GM23338 (cell line): ENCODE data around the gene XG. TPM values are rescaled to one million over a fixed set of nuclear protein-coding genes. Genes with fewer than 3 reads are reported as not detected.

Source experiments
- ATAC-seq: fragments of 200-7000 bp; cut with Tn5 transposase; 3 replicates; pipeline ENCODE4 v1.9.1; 2020
- DNase-seq: peaks from one replicate; pipeline ENCODE4 v3.0.0-alpha.2; 2015; ENCODE audit warnings: low spot score
- H2AFZ ChIP-seq: fragments of 200-600 bp; sonication (generic); 2 replicates; pipeline ENCODE4 v1.8.0; 2016; ENCODE audit warnings: antibody characterized with exemption, mild to moderate bottlenecking, moderate library complexity
- H3F3A ChIP-seq: fragments of 200-600 bp; sonication (generic); replicated peaks from 2 replicates; pipeline ENCODE4 v1.8.0; 2017; ENCODE audit warnings: antibody characterized with exemption, mixed run types, low read depth
- H3K27ac ChIP-seq: fragments of 200-600 bp; sonication (generic); 2 replicates; pipeline ENCODE4 v1.6.1; 2016; ENCODE audit warnings: low read depth
- H3K27me3 ChIP-seq: fragments of 200-600 bp; sonication (generic); 2 replicates; pipeline ENCODE4 v1.8.0; 2016; ENCODE audit warnings: mild to moderate bottlenecking, mixed run types, moderate library complexity; ENCODE audit not compliant: insufficient read depth
- H3K36me3 ChIP-seq: fragments of 200-600 bp; sonication (generic); 2 replicates; pipeline ENCODE4 v1.8.0; 2016; ENCODE audit warnings: mild to moderate bottlenecking; ENCODE audit not compliant: insufficient read depth
- H3K4me1 ChIP-seq: fragments of 200-600 bp; sonication (generic); 2 replicates; pipeline ENCODE4 v1.8.0; 2016; ENCODE audit warnings: mild to moderate bottlenecking, moderate library complexity; ENCODE audit not compliant: insufficient read depth
- H3K4me2 ChIP-seq: fragments of 200-600 bp; sonication (generic); 2 replicates; pipeline ENCODE4 v1.7.1; 2017; ENCODE audit warnings: mixed run types
- H3K4me3 ChIP-seq: fragments of 200-600 bp; sonication (generic); 2 replicates; pipeline ENCODE4 v1.6.1; 2016; ENCODE audit warnings: mixed run types
- H3K79me2 ChIP-seq: fragments of 200-600 bp; sonication (generic); replicated peaks from 2 replicates; pipeline ENCODE4 v1.8.0; 2017; ENCODE audit warnings: mild to moderate bottlenecking; ENCODE audit not compliant: insufficient read depth
- H3K9me2 ChIP-seq: fragments of 200-600 bp; sonication (generic); 2 replicates; pipeline ENCODE4 v1.8.0; 2017; ENCODE audit not compliant: insufficient read depth
- H4K20me1 ChIP-seq: fragments of 200-600 bp; sonication (generic); replicated peaks from 2 replicates; pipeline ENCODE4 v1.8.0; 2017; ENCODE audit warnings: mild to moderate bottlenecking; ENCODE audit not compliant: insufficient read depth
- H3K27ac Mint-ChIP-seq: 2 replicates; pipeline ENCODE4 v1.8.0; 2020; ENCODE audit warnings: inconsistent platforms, mild to moderate bottlenecking, moderate library complexity, mixed read lengths
- H3K27me3 Mint-ChIP-seq: 3 replicates; pipeline ENCODE4 v1.8.0; 2022; ENCODE audit warnings: low read depth, mild to moderate bottlenecking, moderate library complexity, mixed read lengths, inconsistent platforms; ENCODE audit not compliant: insufficient read depth, poor library complexity
- H3K36me3 Mint-ChIP-seq: 3 replicates; pipeline ENCODE4 v1.8.0; 2021; ENCODE audit warnings: low read depth, mild to moderate bottlenecking, inconsistent platforms, moderate library complexity, mixed read lengths
- H3K4me1 Mint-ChIP-seq: 3 replicates; pipeline ENCODE4 v1.8.0; 2020; ENCODE audit warnings: mild to moderate bottlenecking, inconsistent platforms, mixed read lengths
- H3K4me3 Mint-ChIP-seq: 3 replicates; pipeline ENCODE4 v1.8.0; 2021; ENCODE audit warnings: moderate library complexity, mild to moderate bottlenecking, inconsistent platforms, mixed read lengths
- H3K9me3 Mint-ChIP-seq: 3 replicates; pipeline ENCODE4 v1.8.0; 2020; ENCODE audit warnings: moderate library complexity, mild to moderate bottlenecking, inconsistent platforms, mixed read lengths
- CREB1 ChIP-seq: fragments of 250-450 bp; sonication (Bioruptor Pico); IDR thresholded peaks from 2 replicates; pipeline ENCODE4 v1.5.0; 2020; ENCODE audit warnings: low read depth, mild to moderate bottlenecking, moderate library complexity
- EZH2 ChIP-seq: fragments of 200-600 bp; sonication (generic); IDR thresholded peaks from one replicate; pipeline ENCODE4 v1.8.0; 2017; ENCODE audit warnings: antibody characterized with exemption, mild to moderate bottlenecking, low read depth; ENCODE audit not compliant: unreplicated experiment
- EZH2phosphoT487 ChIP-seq: fragments of 200-600 bp; sonication (generic); IDR thresholded peaks from one replicate; pipeline ENCODE4 v1.8.1; 2018; ENCODE audit warnings: antibody characterized with exemption; ENCODE audit not compliant: unreplicated experiment
- JUNB ChIP-seq: IDR thresholded peaks from one replicate; pipeline ENCODE4 v1.6.1; 2016; ENCODE audit warnings: antibody characterized with exemption; ENCODE audit not compliant: unreplicated experiment
- NANOG ChIP-seq: IDR thresholded peaks from 2 replicates; pipeline ENCODE4 v1.6.1; 2016; ENCODE audit warnings: antibody characterized with exemption, borderline replicate concordance
- POLR2AphosphoS5 ChIP-seq: IDR thresholded peaks from 2 replicates; pipeline ENCODE4 v1.6.1; 2016; ENCODE audit warnings: antibody characterized with exemption, low read depth
- STAT1 ChIP-seq: IDR thresholded peaks from one replicate; pipeline ENCODE4 v1.6.1; 2016; ENCODE audit warnings: antibody characterized with exemption; ENCODE audit not compliant: unreplicated experiment
- ZNF114 ChIP-seq: fragments of 250-450 bp; sonication (Bioruptor Pico); IDR thresholded peaks from 2 replicates; pipeline ENCODE4 v1.5.0; 2020; ENCODE audit warnings: mild to moderate bottlenecking, moderate library complexity
- ZNF331 ChIP-seq: fragments of 250-450 bp; sonication (Bioruptor Pico); IDR thresholded peaks from 2 replicates; pipeline ENCODE4 v1.5.0; 2020; ENCODE audit warnings: low read depth, mild to moderate bottlenecking, moderate library complexity
- polyA plus RNA-seq: library from polyadenylated mRNA; unstranded; fragments of >200 nt; fragmentation: Nextera tagmentation; extraction: Ambion mirVana; gene quantifications from 2 replicates; pipeline ENCODE4 v1.2.1, GENCODE V29; 2016
- total RNA-seq: library from RNA; depleted of rRNA; stranded (reverse); fragments of >200 nt; shearing (Covaris generic); gene quantifications from 2 replicates; pipeline ENCODE4 v1.2.3, GENCODE V29; 2014
- TF ChIP-seq, protein P1 (sequence below): IDR thresholded peaks from 2 replicates; pipeline ENCODE4 v1.6.1; 2016; ENCODE audit warnings: antibody characterized with exemption
- TF ChIP-seq, protein P2 (sequence below): IDR thresholded peaks from one replicate; pipeline ENCODE4 v1.6.1; 2018; ENCODE audit warnings: antibody characterized with exemption; ENCODE audit not compliant: unreplicated experiment
- TF ChIP-seq, protein P3 (sequence below): fragments of 250-450 bp; sonication (Bioruptor Pico); IDR thresholded peaks from 2 replicates; pipeline ENCODE4 v1.5.0; 2020; ENCODE audit warnings: mild to moderate bottlenecking, moderate library complexity
- TF ChIP-seq, protein P4 (sequence below), 2 experiments: fragments of 200-600 bp in 1 of 2; sonication (generic) in 1 of 2; conservative IDR thresholded peaks; 2 replicates each; pipeline versions ENCODE4 v1.5.1 to v1.6.1; 2016 to 2017; ENCODE audit warnings: antibody characterized with exemption in 2 of 2, low read depth in 2 of 2, mild to moderate bottlenecking in 2 of 2, moderate library complexity in 1 of 2

The XG gene
- total and polyA plus RNA-seq, 2 experiments from 2014 or later: 0.28 to 0.60 TPM

DNA sequence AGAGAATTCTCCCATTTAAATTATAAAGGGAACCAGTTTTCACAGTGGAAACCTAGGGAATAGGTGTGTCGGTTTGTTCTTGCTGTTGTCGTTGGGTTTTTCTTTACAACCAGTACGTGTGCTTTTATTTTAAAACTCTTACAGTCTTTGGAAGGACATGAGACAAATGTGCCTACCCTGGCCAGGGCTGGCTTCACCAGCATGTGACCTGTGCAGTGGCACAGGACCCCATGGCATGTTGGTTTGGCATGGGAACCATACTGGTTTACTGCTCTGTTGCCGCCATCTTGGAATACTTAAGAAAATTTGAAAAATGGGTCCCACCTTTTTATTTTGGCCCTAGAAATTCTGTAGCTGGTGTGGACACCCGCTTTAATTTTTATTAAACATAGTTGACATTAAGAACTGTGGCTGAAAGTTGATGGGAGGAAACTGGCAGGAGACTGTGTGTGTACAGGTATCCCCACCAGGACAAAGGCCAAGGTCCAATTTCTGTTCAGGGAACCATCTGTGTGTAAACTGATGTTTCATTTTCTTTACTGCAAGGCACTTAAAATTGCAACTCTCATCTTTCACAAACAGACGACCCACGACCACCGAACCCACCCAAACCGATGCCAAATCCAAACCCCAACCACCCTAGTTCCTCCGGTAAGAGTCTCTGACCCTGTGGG is 31.9 kb upstream of the XG start:
- no peak for ATAC-seq
- H3K79me2 ChIP-seq: no peaks in the 10 kb centered on the region
- peaks cover 8% of the 10 kb centered on the region for H3K27me3 Mint-ChIP-seq
- no peak overlapping the region for H3K4me3 Mint-ChIP-seq
- DNase-seq: no peak
- H3K9me3 Mint-ChIP-seq: no peaks in the 10 kb centered on the region
- H4K20me1 ChIP-seq: no peaks in the 10 kb centered on the region
- no peak overlapping the region for H3K27ac Mint-ChIP-seq
- H3K4me3 ChIP-seq: no peak overlapping the region
- H3K4me1 Mint-ChIP-seq: peaks cover 2% of the 10 kb centered on the region; the same call in 2 of the 3 replicates
- 0 out of 2 replicates have a peak, but pooled peaks cover 8% of the 10 kb centered on the region for H3K9me2 ChIP-seq
- no peaks in the 10 kb centered on the region for H3K4me1 ChIP-seq
- H3F3A ChIP-seq: no peaks in the 10 kb centered on the region
- no peak overlapping the region for H2AFZ ChIP-seq
- no peak for TF ChIP-seq EZH2
- no peak for TF ChIP-seq POLR2AphosphoS5
- no peak for TF ChIP-seq EZH2phosphoT487
- no peak for TF ChIP-seq STAT1
- TF ChIP-seq ZNF331 (CRISPR knock-in tag): no peak
- TF ChIP-seq, protein P1, sequence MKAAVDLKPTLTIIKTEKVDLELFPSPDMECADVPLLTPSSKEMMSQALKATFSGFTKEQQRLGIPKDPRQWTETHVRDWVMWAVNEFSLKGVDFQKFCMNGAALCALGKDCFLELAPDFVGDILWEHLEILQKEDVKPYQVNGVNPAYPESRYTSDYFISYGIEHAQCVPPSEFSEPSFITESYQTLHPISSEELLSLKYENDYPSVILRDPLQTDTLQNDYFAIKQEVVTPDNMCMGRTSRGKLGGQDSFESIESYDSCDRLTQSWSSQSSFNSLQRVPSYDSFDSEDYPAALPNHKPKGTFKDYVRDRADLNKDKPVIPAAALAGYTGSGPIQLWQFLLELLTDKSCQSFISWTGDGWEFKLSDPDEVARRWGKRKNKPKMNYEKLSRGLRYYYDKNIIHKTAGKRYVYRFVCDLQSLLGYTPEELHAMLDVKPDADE: no peak
- TF ChIP-seq, protein P2, sequence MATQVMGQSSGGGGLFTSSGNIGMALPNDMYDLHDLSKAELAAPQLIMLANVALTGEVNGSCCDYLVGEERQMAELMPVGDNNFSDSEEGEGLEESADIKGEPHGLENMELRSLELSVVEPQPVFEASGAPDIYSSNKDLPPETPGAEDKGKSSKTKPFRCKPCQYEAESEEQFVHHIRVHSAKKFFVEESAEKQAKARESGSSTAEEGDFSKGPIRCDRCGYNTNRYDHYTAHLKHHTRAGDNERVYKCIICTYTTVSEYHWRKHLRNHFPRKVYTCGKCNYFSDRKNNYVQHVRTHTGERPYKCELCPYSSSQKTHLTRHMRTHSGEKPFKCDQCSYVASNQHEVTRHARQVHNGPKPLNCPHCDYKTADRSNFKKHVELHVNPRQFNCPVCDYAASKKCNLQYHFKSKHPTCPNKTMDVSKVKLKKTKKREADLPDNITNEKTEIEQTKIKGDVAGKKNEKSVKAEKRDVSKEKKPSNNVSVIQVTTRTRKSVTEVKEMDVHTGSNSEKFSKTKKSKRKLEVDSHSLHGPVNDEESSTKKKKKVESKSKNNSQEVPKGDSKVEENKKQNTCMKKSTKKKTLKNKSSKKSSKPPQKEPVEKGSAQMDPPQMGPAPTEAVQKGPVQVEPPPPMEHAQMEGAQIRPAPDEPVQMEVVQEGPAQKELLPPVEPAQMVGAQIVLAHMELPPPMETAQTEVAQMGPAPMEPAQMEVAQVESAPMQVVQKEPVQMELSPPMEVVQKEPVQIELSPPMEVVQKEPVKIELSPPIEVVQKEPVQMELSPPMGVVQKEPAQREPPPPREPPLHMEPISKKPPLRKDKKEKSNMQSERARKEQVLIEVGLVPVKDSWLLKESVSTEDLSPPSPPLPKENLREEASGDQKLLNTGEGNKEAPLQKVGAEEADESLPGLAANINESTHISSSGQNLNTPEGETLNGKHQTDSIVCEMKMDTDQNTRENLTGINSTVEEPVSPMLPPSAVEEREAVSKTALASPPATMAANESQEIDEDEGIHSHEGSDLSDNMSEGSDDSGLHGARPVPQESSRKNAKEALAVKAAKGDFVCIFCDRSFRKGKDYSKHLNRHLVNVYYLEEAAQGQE: no peak
- TF ChIP-seq ZNF114 (CRISPR knock-in tag): no peak
- no peak for TF ChIP-seq JUNB
- TF ChIP-seq CREB1: no peak
- no peak for TF ChIP-seq NANOG
- TF ChIP-seq, protein P3, sequence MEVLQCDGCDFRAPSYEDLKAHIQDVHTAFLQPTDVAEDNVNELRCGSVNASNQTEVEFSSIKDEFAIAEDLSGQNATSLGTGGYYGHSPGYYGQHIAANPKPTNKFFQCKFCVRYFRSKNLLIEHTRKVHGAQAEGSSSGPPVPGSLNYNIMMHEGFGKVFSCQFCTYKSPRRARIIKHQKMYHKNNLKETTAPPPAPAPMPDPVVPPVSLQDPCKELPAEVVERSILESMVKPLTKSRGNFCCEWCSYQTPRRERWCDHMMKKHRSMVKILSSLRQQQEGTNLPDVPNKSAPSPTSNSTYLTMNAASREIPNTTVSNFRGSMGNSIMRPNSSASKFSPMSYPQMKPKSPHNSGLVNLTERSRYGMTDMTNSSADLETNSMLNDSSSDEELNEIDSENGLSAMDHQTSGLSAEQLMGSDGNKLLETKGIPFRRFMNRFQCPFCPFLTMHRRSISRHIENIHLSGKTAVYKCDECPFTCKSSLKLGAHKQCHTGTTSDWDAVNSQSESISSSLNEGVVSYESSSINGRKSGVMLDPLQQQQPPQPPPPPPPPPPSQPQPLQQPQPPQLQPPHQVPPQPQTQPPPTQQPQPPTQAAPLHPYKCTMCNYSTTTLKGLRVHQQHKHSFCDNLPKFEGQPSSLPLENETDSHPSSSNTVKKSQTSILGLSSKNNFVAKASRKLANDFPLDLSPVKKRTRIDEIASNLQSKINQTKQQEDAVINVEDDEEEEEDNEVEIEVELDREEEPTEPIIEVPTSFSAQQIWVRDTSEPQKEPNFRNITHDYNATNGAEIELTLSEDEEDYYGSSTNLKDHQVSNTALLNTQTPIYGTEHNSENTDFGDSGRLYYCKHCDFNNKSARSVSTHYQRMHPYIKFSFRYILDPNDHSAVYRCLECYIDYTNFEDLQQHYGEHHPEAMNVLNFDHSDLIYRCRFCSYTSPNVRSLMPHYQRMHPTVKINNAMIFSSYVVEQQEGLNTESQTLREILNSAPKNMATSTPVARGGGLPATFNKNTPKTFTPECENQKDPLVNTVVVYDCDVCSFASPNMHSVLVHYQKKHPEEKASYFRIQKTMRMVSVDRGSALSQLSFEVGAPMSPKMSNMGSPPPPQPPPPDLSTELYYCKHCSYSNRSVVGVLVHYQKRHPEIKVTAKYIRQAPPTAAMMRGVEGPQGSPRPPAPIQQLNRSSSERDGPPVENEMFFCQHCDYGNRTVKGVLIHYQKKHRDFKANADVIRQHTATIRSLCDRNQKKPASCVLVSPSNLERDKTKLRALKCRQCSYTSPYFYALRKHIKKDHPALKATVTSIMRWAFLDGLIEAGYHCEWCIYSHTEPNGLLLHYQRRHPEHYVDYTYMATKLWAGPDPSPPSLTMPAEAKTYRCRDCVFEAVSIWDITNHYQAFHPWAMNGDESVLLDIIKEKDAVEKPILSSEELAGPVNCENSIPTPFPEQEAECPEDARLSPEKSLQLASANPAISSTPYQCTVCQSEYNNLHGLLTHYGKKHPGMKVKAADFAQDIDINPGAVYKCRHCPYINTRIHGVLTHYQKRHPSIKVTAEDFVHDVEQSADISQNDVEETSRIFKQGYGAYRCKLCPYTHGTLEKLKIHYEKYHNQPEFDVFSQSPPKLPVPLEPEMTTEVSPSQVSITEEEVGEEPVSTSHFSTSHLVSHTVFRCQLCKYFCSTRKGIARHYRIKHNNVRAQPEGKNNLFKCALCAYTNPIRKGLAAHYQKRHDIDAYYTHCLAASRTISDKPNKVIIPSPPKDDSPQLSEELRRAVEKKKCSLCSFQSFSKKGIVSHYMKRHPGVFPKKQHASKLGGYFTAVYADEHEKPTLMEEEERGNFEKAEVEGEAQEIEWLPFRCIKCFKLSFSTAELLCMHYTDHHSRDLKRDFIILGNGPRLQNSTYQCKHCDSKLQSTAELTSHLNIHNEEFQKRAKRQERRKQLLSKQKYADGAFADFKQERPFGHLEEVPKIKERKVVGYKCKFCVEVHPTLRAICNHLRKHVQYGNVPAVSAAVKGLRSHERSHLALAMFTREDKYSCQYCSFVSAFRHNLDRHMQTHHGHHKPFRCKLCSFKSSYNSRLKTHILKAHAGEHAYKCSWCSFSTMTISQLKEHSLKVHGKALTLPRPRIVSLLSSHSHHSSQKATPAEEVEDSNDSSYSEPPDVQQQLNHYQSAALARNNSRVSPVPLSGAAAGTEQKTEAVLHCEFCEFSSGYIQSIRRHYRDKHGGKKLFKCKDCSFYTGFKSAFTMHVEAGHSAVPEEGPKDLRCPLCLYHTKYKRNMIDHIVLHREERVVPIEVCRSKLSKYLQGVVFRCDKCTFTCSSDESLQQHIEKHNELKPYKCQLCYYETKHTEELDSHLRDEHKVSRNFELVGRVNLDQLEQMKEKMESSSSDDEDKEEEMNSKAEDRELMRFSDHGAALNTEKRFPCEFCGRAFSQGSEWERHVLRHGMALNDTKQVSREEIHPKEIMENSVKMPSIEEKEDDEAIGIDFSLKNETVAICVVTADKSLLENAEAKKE (CRISPR knock-in tag): no peak
- TF ChIP-seq, protein P4, sequence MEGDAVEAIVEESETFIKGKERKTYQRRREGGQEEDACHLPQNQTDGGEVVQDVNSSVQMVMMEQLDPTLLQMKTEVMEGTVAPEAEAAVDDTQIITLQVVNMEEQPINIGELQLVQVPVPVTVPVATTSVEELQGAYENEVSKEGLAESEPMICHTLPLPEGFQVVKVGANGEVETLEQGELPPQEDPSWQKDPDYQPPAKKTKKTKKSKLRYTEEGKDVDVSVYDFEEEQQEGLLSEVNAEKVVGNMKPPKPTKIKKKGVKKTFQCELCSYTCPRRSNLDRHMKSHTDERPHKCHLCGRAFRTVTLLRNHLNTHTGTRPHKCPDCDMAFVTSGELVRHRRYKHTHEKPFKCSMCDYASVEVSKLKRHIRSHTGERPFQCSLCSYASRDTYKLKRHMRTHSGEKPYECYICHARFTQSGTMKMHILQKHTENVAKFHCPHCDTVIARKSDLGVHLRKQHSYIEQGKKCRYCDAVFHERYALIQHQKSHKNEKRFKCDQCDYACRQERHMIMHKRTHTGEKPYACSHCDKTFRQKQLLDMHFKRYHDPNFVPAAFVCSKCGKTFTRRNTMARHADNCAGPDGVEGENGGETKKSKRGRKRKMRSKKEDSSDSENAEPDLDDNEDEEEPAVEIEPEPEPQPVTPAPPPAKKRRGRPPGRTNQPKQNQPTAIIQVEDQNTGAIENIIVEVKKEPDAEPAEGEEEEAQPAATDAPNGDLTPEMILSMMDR (conservative IDR thresholded peaks at IDR 0.05; ENCODE audit: low read depth in 2 of 2): no peak
- H3K36me3 ChIP-seq: no peaks in the 10 kb centered on the region
- H3K27me3 ChIP-seq: no peaks in the 10 kb centered on the region
- H3K27ac ChIP-seq: no peak overlapping the region
- H3K36me3 Mint-ChIP-seq: peaks cover 39% of the 10 kb centered on the region
- no peak overlapping the region for H3K4me2 ChIP-seq
